Activated CD8-positive, alpha-beta memory T cell treated with anti-CD3 and anti-CD28 coated beads, Interleukin-2, amount 10 ng/mL, durations not matched to agents 7 days and 5 days (primary cell): ENCODE measurements around the gene MTMR11. TPM values are rescaled to one million over a fixed set of nuclear protein-coding genes. Genes with fewer than 3 reads are reported as not detected.
"Not testable (repeated sequence)": the region's sequence is repeated elsewhere in the genome, so short reads cannot be mapped to it uniquely, and the experiment has no call there.

Source experiments
- ATAC-seq: fragments of 150-1000 bp; cut with Tn5 transposase; one replicate; pipeline ENCODE4 v1.10.0; 2021; ENCODE audit warnings: moderate library complexity
- CTCF ChIA-PET: fragments of 350-600 bp; sonication (Branson Sonifier 250); formaldehyde crosslinking; loops from one replicate; lab custom pipeline; 2021; ENCODE audit warnings: antibody characterized with exemption; lab: Charles Lee
- DNase-seq: peaks from one replicate; pipeline ENCODE4 v3.0.0-alpha.2; 2020
- H3K27ac Mint-ChIP-seq: one replicate; pipeline ENCODE4 v1.8.0; 2021; ENCODE audit warnings: mild to moderate bottlenecking, mixed read lengths
- H3K27me3 Mint-ChIP-seq: one replicate; pipeline ENCODE4 v1.8.0; 2021; ENCODE audit warnings: mixed read lengths
- H3K36me3 Mint-ChIP-seq: one replicate; pipeline ENCODE4 v1.8.0; 2021; ENCODE audit warnings: mild to moderate bottlenecking, mixed read lengths
- H3K4me1 Mint-ChIP-seq: one replicate; pipeline ENCODE4 v1.8.0; 2021; ENCODE audit warnings: mixed read lengths
- H3K4me3 Mint-ChIP-seq: one replicate; pipeline ENCODE4 v1.8.0; 2021; ENCODE audit warnings: mild to moderate bottlenecking, moderate library complexity, mixed read lengths
- H3K9me3 Mint-ChIP-seq: one replicate; pipeline ENCODE4 v1.8.0; 2022; ENCODE audit warnings: low read depth, mixed read lengths
- total RNA-seq, 2 experiments: library from RNA; stranded (reverse); gene quantifications; one replicate each; pipeline ENCODE4 v1.2.3, GENCODE V29; 2021

Gene MTMR11
- total RNA-seq, 2 experiments from 2014 or later: 2.0 to 2.9 TPM

GRCh38 chr1:149886121-149886395 is 50.6 kb downstream of the MTMR11 start:
- peaks cover 19% of the 10 kb centered on the region for H3K4me1 Mint-ChIP-seq
- H3K27ac Mint-ChIP-seq, CTCF ChIA-PET, H3K9me3 Mint-ChIP-seq, DNase-seq, H3K27me3 Mint-ChIP-seq, H3K4me3 Mint-ChIP-seq, H3K36me3 Mint-ChIP-seq: not testable (repeated sequence)
- peak; percentile 0 for ATAC-seq

GRCh38 chr1:149885339-149886120 is 51.1 kb downstream of the MTMR11 start:
- CTCF ChIA-PET: no interaction called here
- DNase-seq: peak; percentile 90
- peaks cover 1% of the 10 kb centered on the region for H3K36me3 Mint-ChIP-seq
- peaks cover 19% of the 10 kb centered on the region for H3K4me1 Mint-ChIP-seq
- H3K4me3 Mint-ChIP-seq: no peak overlapping the region
- ATAC-seq: peak; percentile 7
- peaks cover 2% of the 10 kb centered on the region for H3K27me3 Mint-ChIP-seq
- H3K9me3 Mint-ChIP-seq: no peaks in the 10 kb centered on the region
- no peak overlapping the region for H3K27ac Mint-ChIP-seq

GRCh38 chr1:149884433-149885338 is 52.0 kb downstream of the MTMR11 start:
- H3K27ac Mint-ChIP-seq: no peak overlapping the region
- ATAC-seq: no peak
- H3K9me3 Mint-ChIP-seq: no peaks in the 10 kb centered on the region
- H3K36me3 Mint-ChIP-seq: peaks cover 1% of the 10 kb centered on the region
- CTCF ChIA-PET: interaction anchor here (0.8 kb wide), 1 partner anchor 302 kb away, joined by 3 read pairs; no protein-coding TSS in a partner anchor
- H3K4me1 Mint-ChIP-seq: peaks cover 19% of the 10 kb centered on the region
- peak; percentile 70 for DNase-seq
- H3K4me3 Mint-ChIP-seq: no peak overlapping the region
- peaks cover 2% of the 10 kb centered on the region for H3K27me3 Mint-ChIP-seq

GRCh38 chr1:149883598-149884247 is 53.0 kb downstream of the MTMR11 start:
- CTCF ChIA-PET: no interaction called here
- Mint-ChIP-seq H3K9me3 (no peaks in the 10 kb centered on the region), H3K4me1 (peaks cover 25% of the 10 kb centered on the region), H3K4me3 (no peak overlapping the region), H3K36me3 (peaks cover 1% of the 10 kb centered on the region), H3K27ac (no peak overlapping the region), H3K27me3 (peaks cover 2% of the 10 kb centered on the region)
- no peak for ATAC-seq
- no peak for DNase-seq

GRCh38 chr1:149881876-149882275 is 54.8 kb downstream of the MTMR11 start:
- ATAC-seq (no peak), DNase-seq (no peak)
- Mint-ChIP-seq H3K27ac (peak overlapping the region; percentile 26), H3K4me1 (peaks cover 25% of the 10 kb centered on the region), H3K4me3 (no peak overlapping the region), H3K27me3 (no peaks in the 10 kb centered on the region), H3K9me3 (no peaks in the 10 kb centered on the region), H3K36me3 (no peaks in the 10 kb centered on the region)
- CTCF ChIA-PET: no interaction called here

- peak; percentile 56 for ATAC-seq
- Mint-ChIP-seq H3K27ac (peak overlapping the region; percentile 82), H3K27me3 (no peaks in the 10 kb centered on the region), H3K4me3 (peak overlapping the region; percentile 15), H3K9me3 (no peaks in the 10 kb centered on the region), H3K4me1 (peaks cover 25% of the 10 kb centered on the region), H3K36me3 (no peaks in the 10 kb centered on the region)
- CTCF ChIA-PET: interaction anchor here (0.6 kb wide), 1 partner anchor 171 kb away, joined by 3 read pairs; no protein-coding TSS in a partner anchor
- peak; percentile 59 for DNase-seq
Measured at GRCh38 chr1:149879556-149879955, 57.1 kb downstream of the MTMR11 start.

Other genes starting within 250 kb of the MTMR11 start
- gene FCGR1A, start 154.2 kb downstream of the MTMR11 start, total RNA-seq: under 1 TPM in 1 of 2 experiments, not detected in 1; 0.70 TPM
- 10 to 100 TPM; 24.4 to 28.6 TPM for gene BOLA1, start 37.3 kb downstream of the MTMR11 start, total RNA-seq
- 10 to 100 TPM; 15.8 to 17.1 TPM for gene SV2A, start 19.0 kb downstream of the MTMR11 start, total RNA-seq
- 100 to 1,000 TPM in 1 of 2 experiments, 10 to 100 TPM in 1; 79.4 to 109 TPM for gene SF3B4, start 9.1 kb downstream of the MTMR11 start, total RNA-seq
- gene OTUD7B, start 73.8 kb upstream of the MTMR11 start, total RNA-seq: 10 to 100 TPM; 16.4 to 19.7 TPM
- 10 to 100 TPM; 34.7 to 35.9 TPM for gene VPS45, start 130.9 kb upstream of the MTMR11 start, total RNA-seq
- 100 to 1,000 TPM in 1 of 2 experiments, 10 to 100 TPM in 1; 98.2 to 128 TPM for gene PLEKHO1, start 213.0 kb upstream of the MTMR11 start, total RNA-seq